8988T (cell line): Measurements from ENCODE around the gene PCBP4.

Experiments
- DNase-seq: peaks from one replicate; pipeline ENCODE4 v3.0.0; 2011

PCBP4 gene

GRCh38 chr3:51954713-51955112, 12.5 kb downstream of the PCBP4 start:
- no peak for DNase-seq

GRCh38 chr3:51954105-51954504, 13.1 kb downstream of the PCBP4 start:
- no peak for DNase-seq

GRCh38 chr3:51953445-51953844, 13.8 kb downstream of the PCBP4 start:
- no peak for DNase-seq

GRCh38 chr3:51950899-51951298, 16.4 kb downstream of the PCBP4 start:
- DNase-seq = no peak

- no peak for DNase-seq
Observed at GRCh38 chr3:51949121-51949520, 18.1 kb downstream of the PCBP4 start.

- no peak for DNase-seq
Observed at GRCh38 chr3:51948016-51948580, 19.2 kb downstream of the PCBP4 start.

GRCh38 chr3:51947215-51947900, 19.9 kb downstream of the PCBP4 start:
- DNase-seq = no peak

GRCh38 chr3:51946796-51947195, 20.5 kb downstream of the PCBP4 start:
- DNase-seq = no peak

GRCh38 chr3:51945926-51946705, 21.1 kb downstream of the PCBP4 start:
- no peak for DNase-seq

GRCh38 chr3:51945031-51945840, 22.0 kb downstream of the PCBP4 start:
- DNase-seq = no peak

GRCh38 chr3:51944451-51945021, 22.7 kb downstream of the PCBP4 start:
- no peak for DNase-seq

- DNase-seq = peak; percentile 13
Observed at GRCh38 chr3:51943451-51944391, 23.5 kb downstream of the PCBP4 start.

GRCh38 chr3:51942603-51943450, 24.4 kb downstream of the PCBP4 start:
- peak; percentile 82 for DNase-seq

- DNase-seq = peak; percentile 99
Observed at GRCh38 chr3:51941798-51942602, 25.3 kb downstream of the PCBP4 start, which contains the start of the genes PARP3 and RRP9. Gene PARP3 (plus strand): TSS chr3:51942363. CDS start chr3:51943356, 993 bp downstream. Gene RRP9 (minus strand): TSS chr3:51941904. CDS start chr3:51941867, 37 bp downstream.

GRCh38 chr3:51941463-51941797, 25.8 kb downstream of the PCBP4 start:
- no peak for DNase-seq

- DNase-seq = peak; percentile 23
Observed at GRCh38 chr3:51940648-51941462, 26.4 kb downstream of the PCBP4 start.

- peak; percentile 20 for DNase-seq
Observed at GRCh38 chr3:51938780-51939425, 28.4 kb downstream of the PCBP4 start.
